H1 (cell line): Measurements from ENCODE around the gene PXT1. TPM values are rescaled to one million over a fixed set of nuclear protein-coding genes. Genes with fewer than 3 reads are reported as not detected.

Source experiments
- CHD7 ChIP-seq: fragments of 300-600 bp; sonication (generic); IDR thresholded peaks from 2 replicates; pipeline ENCODE4 v1.7.1; 2012; ENCODE audit warnings: low read length, moderate library complexity, mild to moderate bottlenecking, inconsistent platforms; ENCODE audit not compliant: insufficient replicate concordance
- CTCF ChIP-seq, 3 experiments: IDR thresholded peaks; 1 replicate in 2 of 3; 2 replicates in 1 of 3; pipeline versions ENCODE4 v1.5.1 to v1.6.1; 2011; ENCODE audit warnings: low read length in 3 of 3, mild to moderate bottlenecking in 3 of 3, inconsistent platforms in 2 of 3, low read depth in 1 of 3, moderate library complexity in 1 of 3; ENCODE audit not compliant: insufficient read depth in 1 of 3; ENCODE audit errors: control extremely low read depth in 1 of 3
- polyA plus RNA-seq, 7 experiments: library from polyadenylated mRNA; depleted of rRNA in 3 of 7; stranded (reverse) in 5 of 7; unstranded in 2 of 7; fragments of >200 nt in 5 of 7; fragments of 200-250 nt in 2 of 7; gene quantifications; 1 replicate in 5 of 7; 2 replicates in 1 of 7; 4 replicates in 1 of 7; pipeline versions ENCODE4 v1.2.1 to v1.2.3, GENCODE V29; 2011 to 2013; ENCODE audit warnings: missing spikeins in 2 of 7, mixed read lengths in 2 of 7
- total RNA-seq: library from RNA; stranded (reverse); fragmentation: NEBNext Ultra II Directional; extraction: Animal tissue kit (Norgen Biotek cat#: 25700); gene quantifications from 2 replicates; pipeline ENCODE4 v1.2.1, GENCODE V29; 2021

Gene PXT1
- total and polyA plus RNA-seq, 2 of the 8 experiments (the other 6 are each of a cell fraction or from before 2014, with no cell fraction given), result 0.06 TPM; not detected in 1

GRCh38 chr6:36392621-36393020 lies 50.0 kb downstream of the PXT1 start (continued):
- no peak for TF ChIP-seq CHD7
- TF ChIP-seq CTCF (IDR thresholded peaks at IDR 0.05; ENCODE audit: control extremely low read depth in 1 of 3, insufficient read depth in 1 of 3, low read depth in 1 of 3, low read length in 3 of 3), result peak; percentile 42 to 55 (median 52)
